NB4 (cell line): ENCODE results near the gene MARS2.
"Not testable (repeated sequence)": the region's sequence is repeated elsewhere in the genome, so short reads cannot be mapped to it uniquely, and the experiment has no call there.

Experiments used
- DNase-seq: peaks from one replicate; pipeline ENCODE4 v3.0.0; 2010; ENCODE audit warnings: low read depth
- H3K4me3 ChIP-seq: one replicate; pipeline ENCODE4 v1.5.1; 2011; ENCODE audit warnings: mild to moderate bottlenecking, low read depth, low read length, moderate library complexity
- MYC ChIP-seq: IDR thresholded peaks from 2 replicates; pipeline ENCODE4 v1.6.1; 2011; ENCODE audit warnings: low read depth, low read length
- POLR2A ChIP-seq: IDR thresholded peaks from 2 replicates; pipeline ENCODE4 v1.6.1; 2011; ENCODE audit warnings: mild to moderate bottlenecking; ENCODE audit not compliant: insufficient read length; ENCODE audit errors: extremely low read depth
- TF ChIP-seq, protein P1 (sequence below): IDR thresholded peaks from one replicate; pipeline ENCODE4 v1.5.1; 2012; ENCODE audit warnings: low read depth, low read length
- TF ChIP-seq, protein P2 (sequence below): IDR thresholded peaks from 2 replicates; pipeline ENCODE4 v1.6.1; 2011; ENCODE audit warnings: low read depth, low read length

The MARS2 gene

DNA sequence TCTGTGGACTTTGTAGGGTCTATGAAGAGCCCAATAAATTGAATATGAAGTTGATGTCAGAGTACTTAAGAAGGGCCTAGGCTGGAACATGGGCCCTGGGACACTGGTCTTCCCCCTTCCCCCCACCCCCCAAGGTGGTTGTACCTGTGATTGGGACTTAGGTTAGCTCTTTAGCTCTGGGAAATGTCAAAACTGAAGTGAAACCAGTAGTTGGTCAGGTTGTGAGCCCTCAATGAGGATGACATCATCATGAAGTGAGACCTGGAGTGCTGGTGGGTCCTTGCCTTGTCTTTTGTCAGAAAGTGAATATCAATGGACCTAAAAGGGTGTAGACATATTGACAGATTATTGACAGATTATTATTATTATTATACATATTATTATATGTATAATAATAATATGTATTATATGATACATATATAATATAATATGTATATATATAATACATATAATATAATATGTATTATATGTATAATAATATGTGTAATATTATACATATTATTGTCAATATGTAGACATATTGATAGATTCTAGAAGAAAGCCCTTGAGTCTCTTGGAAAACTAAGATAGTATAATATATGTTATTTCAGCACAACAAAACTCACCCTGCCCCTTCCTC, 5.4 kb downstream of the MARS2 start:
- H3K4me3 ChIP-seq, result no peak overlapping the region
- peak; percentile 32 for DNase-seq
- TF ChIP-seq, protein P1, sequence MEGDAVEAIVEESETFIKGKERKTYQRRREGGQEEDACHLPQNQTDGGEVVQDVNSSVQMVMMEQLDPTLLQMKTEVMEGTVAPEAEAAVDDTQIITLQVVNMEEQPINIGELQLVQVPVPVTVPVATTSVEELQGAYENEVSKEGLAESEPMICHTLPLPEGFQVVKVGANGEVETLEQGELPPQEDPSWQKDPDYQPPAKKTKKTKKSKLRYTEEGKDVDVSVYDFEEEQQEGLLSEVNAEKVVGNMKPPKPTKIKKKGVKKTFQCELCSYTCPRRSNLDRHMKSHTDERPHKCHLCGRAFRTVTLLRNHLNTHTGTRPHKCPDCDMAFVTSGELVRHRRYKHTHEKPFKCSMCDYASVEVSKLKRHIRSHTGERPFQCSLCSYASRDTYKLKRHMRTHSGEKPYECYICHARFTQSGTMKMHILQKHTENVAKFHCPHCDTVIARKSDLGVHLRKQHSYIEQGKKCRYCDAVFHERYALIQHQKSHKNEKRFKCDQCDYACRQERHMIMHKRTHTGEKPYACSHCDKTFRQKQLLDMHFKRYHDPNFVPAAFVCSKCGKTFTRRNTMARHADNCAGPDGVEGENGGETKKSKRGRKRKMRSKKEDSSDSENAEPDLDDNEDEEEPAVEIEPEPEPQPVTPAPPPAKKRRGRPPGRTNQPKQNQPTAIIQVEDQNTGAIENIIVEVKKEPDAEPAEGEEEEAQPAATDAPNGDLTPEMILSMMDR, result no peak
- TF ChIP-seq MYC (no peak), POLR2A (no peak)
- TF ChIP-seq, protein P2, sequence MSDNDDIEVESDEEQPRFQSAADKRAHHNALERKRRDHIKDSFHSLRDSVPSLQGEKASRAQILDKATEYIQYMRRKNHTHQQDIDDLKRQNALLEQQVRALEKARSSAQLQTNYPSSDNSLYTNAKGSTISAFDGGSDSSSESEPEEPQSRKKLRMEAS, result no peak

DNA sequence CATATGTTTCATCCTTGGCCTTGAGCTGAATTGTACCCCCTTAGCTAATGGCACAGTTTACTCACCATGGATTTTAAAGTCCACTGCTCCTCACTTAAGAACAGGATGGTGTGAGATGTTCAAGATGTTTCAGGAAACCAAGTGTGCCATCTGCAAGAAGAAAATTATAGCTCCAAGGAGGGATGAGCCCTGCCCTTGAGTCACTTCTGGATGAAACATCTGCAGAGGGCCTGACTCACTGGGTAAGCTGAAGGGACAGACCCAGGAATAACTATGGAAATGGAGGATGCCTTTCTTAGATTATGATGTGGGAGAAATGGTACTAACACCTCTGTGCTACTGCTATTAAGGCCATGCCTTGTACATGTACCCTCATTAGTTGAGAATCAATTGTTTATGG, 6.4 kb downstream of the MARS2 start:
- TF ChIP-seq POLR2A (no peak), MYC (no peak)
- TF ChIP-seq, protein P1, result no peak
- TF ChIP-seq, protein P2, result no peak
- DNase-seq, result peak; percentile 5
- no peak overlapping the region for H3K4me3 ChIP-seq

DNA sequence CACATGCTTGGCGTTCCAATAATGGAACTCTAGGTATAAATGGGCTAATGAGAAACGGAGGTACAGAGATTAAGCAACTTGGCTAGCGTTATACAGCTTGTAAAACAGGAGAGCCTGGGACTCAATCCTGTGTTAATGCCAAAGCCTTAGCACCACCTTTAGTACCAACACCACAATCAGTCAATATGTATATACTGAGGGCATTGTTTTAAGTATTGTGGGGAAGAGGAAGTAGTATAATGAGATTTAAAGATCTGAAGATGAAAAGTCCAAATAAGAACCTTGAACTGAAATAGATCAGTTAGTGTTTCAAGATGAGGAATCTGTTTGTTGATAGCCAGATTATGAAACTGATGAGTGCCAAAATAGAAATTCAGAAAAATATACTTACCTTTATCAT, 8.1 kb downstream of the MARS2 start:
- no peak overlapping the region for H3K4me3 ChIP-seq
- TF ChIP-seq, protein P2, result no peak
- peak; percentile 10 for DNase-seq

DNA sequence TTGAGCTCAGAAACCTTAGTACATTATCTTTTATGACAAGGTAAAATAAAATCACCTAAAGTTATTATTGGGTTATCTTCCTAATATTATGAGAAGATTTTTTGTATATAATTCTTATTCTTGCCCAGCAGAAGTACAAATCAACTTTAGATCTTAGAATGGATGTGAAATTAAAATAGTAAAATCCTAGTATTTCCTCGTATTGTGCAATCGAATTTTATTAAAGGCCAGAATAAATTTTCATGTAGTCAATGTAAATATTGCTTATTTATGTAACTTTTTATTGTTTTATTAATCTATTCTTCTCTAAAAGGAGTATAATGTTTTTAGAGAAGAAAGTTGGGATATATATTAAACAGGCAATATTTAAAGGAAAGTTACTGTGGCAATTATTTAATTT, 12.7 kb downstream of the MARS2 start:
- TF ChIP-seq, protein P2, result no peak
- no peak for TF ChIP-seq MYC
- no peak for TF ChIP-seq POLR2A
- TF ChIP-seq, protein P1, result no peak
- no peak overlapping the region for H3K4me3 ChIP-seq
- no peak for DNase-seq

DNA sequence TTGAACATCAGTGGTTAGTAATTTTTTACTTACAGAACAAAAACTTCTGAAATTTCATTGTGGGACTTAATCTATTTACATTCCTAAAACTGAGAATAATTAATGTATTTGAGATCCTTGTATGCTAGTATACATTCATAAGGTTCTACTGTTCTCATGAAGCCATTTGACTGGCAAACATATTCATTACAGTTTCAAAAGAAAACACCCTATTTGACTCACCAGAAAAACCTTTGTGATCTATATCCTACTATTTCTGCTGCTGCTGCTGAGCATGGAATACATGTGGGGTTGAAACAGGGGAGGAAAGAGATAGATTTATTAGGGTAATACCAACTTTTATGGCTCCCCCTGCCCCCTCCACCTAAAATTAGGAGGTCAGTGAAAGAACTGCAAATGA, 21.8 kb downstream of the MARS2 start:
- no peak overlapping the region for H3K4me3 ChIP-seq
- TF ChIP-seq, protein P2, result no peak
- TF ChIP-seq POLR2A (no peak), MYC (no peak)
- TF ChIP-seq, protein P1, result no peak
- DNase-seq, result no peak

DNA sequence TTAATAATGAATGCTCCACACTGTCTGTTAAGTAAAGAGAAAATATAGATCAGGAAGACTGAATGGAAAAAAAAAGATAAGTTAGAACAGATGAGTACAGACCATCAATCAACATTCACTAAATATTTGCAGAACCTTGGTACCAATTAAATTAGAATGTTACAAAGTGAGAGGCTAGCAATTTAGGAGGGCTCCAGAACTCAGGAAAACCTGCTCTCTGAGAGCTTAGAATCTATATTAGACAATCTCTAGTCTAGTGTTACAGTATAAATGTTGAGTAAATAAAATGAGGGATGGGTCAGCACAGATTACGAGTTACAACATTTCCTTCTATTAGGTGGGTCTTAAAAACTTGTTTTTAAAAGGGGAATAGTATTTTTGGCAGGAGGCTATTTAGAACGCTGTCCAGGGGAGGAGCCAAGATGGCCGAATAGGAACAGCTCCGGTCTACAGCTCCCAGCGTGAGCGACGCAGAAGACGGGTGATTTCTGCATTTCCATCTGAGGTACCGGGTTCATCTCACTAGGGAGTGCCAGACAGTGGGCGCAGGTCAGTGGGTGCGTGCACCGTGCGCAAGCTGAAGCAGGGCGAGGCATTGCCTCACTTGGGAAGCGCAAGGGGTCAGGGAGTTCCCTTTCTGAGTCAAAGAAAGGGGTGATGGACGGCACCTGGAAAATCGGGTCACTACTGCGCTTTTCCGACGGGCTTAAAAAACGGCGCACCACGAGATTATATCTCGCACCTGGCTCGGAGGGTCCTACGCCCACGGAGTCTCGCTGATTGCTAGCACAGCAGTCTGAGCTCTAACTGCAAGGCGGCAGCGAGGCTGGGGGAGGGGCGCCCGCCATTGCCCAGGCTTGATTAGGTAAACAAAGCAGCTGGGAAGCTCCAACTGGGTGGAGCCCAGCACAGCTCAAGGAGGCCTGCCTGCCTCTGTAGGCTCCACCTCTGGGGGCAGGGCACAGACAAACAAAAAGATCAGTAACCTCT, 23.7 kb downstream of the MARS2 start:
- not testable (repeated sequence) for DNase-seq, H3K4me3 ChIP-seq
